ENCODE data around the gene SLA2.

SLA2 gene

DNA sequence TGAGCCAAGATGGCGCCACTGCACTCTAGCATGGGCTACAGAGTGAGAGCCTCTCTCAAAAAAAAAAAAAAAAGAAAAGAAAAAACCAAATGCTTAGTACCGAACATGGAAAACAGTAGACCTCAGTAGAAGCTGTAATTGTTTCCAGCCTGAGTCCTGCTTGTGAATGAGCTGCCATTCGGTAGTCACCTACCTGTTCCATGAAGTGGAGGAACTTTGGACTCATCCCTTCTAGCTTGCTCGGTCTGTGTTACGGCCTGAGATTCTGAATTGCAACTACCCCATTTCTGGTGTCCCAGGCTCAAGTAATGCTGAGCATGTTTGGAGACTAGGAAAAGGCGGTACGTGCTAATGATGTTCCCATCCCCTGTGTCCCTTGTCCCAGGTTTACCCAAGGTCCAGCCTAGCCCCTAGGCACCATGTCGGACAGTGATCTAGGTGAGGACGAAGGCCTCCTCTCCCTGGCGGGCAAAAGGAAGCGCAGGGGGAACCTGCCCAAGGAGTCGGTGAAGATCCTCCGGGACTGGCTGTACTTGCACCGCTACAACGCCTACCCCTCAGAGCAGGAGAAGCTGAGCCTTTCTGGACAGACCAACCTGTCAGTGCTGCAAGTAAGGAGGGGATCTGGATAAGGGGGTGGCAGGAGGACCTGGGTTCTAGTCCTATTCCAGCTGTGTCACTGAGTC lies 67.5 kb downstream of the SLA2 start:
- TF ChIP-seq GATA3 (IDR thresholded peaks at IDR 0.05; ENCODE audit: low read depth, low read length) = no peak

DNA sequence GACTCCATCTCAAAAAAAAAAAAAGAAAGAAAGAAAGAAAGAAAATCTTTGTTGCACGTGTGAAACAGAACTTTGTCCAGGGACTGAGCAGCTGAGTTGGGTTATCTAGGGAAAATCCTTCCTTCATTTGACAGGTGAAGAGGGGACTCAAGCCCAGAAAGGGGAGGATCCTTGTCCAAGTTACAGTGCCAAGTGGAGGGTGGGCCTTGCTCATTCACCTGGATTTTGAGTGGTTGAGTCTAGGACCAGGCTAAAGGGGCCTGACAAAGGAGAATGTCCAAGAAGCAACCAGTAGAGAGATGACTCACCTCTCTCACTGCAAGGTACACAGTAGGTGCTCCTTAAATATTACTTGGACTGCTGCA lies 69.9 kb downstream of the SLA2 start:
- TF ChIP-seq GATA2 (IDR thresholded peaks at IDR 0.05; ENCODE audit: low read depth, low read length) (no peak), GATA3 (IDR thresholded peaks at IDR 0.05; ENCODE audit: low read depth, low read length) (no peak)

DNA sequence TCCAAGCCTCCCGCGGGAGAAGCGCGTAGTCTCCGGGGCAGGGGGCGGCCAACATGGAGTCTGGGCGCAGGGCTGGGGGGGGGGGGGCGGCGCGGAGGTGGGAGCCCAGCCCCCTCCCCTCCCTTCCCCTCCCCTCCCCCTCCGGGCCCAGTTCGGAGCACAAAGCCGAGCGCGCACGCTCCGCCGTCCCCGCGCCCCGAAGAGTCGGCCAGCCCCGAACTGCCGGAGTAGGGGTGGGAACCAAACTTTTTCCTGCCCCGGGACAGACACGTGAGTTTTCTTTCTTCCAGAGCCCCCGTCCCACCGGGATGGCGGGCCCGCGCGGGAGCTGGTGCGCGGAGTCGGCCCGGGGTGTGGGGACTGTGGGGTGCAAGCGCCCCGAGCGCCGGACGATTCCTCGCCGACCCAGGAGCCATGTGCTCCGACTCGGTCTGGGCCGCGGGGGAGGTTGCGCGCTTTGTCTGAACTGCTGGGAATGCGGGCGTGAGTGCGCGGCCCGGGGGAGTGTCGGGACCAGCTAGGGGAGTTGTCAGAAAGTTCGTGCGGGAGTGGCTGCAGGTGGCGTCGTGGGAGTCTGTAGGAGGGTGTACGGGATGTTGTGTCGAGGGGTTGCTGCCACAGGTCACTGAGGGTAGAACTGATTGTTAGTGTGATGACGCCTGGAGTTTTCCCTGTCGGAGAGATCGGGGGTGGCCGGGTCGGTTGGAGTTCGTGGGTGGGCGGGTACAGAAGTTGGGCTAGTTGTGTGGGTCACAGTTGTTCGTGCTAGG lies 71.4 kb downstream of the SLA2 start:
- TF ChIP-seq GATA3 (IDR thresholded peaks at IDR 0.05; ENCODE audit: low read depth, low read length) (no peak), GATA2 (IDR thresholded peaks at IDR 0.05; ENCODE audit: low read depth, low read length) (no peak)

DNA sequence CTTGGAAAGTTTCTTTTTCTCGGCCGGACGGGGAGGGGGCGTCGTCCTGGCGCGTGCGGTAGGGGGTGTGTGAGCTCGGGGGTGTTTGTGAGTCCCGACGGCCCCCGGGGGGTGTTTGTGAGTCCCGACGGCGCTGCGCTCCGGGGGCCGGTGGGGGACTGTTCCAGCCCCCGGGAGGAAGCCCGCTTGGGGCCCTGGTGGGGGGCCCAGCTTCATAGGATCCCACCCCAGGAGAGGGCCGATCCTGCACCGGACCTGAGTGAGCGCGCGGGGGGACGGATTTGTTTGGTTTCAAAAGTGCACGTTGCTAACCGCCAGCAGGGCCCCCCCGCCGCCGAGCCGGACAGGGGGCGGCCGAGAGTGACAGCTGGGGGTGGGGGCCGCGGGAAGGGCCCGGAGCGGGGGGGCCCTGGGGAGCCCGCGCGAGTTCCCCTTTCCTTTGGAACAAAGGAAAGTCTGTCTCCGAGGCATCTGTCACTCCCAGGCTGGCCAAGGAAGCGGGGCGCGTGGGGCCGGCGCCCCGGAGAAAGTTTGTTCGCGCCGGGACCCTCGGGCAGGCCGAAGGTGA lies 72.1 kb downstream of the SLA2 start:
- TF ChIP-seq GATA2 (IDR thresholded peaks at IDR 0.05; ENCODE audit: low read depth, low read length) (no peak), GATA3 (IDR thresholded peaks at IDR 0.05; ENCODE audit: low read depth, low read length) (no peak)

DNA sequence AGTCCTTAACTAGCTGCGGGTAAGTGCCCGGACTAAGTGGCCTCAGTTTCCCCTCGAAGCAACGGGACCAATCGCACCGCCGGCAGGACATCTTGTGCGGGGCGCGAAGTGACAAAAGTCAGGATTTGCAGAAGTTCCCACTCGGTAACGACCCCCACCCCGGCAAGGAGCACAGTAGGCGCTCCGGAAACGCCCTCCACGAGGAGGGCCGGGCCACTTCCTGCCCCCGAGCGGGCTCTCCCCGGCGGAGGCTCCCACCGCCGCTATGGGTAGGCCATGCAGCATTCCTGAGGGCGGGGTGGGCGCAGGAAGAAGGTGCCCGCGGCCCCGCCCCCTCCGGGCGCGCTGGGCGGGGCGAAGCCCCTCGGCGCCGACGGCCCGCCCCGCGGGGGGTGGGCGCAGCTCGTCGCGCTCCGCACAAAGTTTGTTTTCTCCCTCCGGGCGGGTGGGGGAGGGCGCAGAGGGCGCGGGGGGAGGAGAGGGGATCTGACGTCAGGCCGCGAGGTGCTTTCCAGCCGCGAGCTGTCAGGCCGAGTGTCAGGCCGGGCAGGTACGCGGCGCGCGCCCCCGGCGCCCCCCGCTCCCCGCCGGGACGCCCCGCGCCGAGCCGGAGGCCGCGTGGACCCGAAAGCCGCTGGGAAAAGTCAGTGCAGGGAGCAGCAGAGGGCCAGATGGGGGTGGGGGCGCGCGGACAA lies 72.7 kb downstream of the SLA2 start, which contains the start of gene TGIF2:
TSS of gene TGIF2 (plus strand) at position 495 of the 695 bp plus-strand sequence. CDS start 5,178 bp downstream, outside the sequence.
- TF ChIP-seq GATA3 (IDR thresholded peaks at IDR 0.05; ENCODE audit: low read depth, low read length) (no peak), GATA2 (IDR thresholded peaks at IDR 0.05; ENCODE audit: low read depth, low read length) (no peak)

DNA sequence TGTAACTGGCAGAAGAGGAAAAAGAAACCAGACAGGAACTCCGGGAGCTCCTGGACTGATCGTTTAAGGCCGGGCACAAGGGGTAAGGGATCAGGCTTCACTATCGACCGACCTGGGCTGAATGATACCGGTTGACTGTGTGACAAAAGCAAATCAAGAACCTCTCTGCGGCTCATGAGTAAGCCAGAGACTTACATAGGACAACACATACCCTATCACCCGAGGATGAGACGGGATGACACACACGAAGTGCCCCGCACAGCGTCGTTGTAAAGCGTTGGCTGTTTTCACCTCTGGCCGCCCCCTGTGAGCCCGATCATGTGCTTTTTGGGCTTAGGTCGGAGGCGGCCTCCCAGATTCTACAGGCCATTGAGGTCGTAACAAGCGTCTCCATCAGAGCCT lies 73.3 kb downstream of the SLA2 start:
- TF ChIP-seq GATA2 (IDR thresholded peaks at IDR 0.05; ENCODE audit: low read depth, low read length) = no peak
- TF ChIP-seq GATA3 (IDR thresholded peaks at IDR 0.05; ENCODE audit: low read depth, low read length) = no peak

DNA sequence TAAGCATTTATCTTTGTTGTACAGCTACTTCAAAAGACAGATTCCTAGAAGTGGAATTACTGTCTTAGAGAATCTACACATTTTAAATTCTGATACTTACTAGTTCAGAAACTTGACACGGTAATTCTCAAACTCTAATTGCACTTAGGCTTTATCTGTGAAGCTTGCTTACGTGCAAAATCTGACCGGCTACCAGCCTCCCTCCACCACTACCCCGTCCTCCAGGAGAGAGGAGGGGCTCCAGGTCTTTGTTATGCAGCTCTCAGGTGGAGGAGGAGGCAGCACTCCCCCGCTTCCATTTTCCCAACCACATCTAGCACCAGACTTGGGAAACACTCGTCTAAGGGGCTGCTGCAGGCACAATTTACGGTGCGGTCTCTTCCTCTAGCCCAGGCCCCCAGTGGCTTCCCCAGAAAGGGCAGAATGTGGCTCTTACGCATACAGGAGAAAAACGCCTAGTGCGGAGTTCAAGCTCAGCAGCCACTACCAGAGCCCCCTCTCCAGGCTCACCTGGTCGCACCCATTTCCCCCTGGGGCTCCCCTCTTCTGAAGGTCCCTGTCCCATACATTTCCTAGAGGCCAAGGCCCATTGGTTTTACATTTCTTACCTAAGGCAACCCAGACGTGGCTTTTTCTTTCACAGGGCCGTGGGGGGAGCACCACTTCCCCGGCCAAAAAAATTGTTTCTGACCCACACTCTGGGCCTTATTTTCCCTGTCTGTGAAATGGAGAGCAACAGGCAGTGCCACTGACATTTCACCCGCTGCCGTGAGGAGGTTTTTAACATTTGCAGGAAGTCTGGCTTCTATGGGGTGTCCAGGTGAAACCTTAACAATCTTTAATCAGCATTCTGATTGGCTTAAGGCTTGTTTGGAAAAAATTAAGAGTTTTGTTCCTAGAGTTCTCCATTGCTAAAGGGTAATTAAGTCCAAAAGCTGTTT lies 74.2 kb downstream of the SLA2 start:
- TF ChIP-seq GATA3 (IDR thresholded peaks at IDR 0.05; ENCODE audit: low read depth, low read length) = no peak
- TF ChIP-seq GATA2 (IDR thresholded peaks at IDR 0.05; ENCODE audit: low read depth, low read length) = no peak

DNA sequence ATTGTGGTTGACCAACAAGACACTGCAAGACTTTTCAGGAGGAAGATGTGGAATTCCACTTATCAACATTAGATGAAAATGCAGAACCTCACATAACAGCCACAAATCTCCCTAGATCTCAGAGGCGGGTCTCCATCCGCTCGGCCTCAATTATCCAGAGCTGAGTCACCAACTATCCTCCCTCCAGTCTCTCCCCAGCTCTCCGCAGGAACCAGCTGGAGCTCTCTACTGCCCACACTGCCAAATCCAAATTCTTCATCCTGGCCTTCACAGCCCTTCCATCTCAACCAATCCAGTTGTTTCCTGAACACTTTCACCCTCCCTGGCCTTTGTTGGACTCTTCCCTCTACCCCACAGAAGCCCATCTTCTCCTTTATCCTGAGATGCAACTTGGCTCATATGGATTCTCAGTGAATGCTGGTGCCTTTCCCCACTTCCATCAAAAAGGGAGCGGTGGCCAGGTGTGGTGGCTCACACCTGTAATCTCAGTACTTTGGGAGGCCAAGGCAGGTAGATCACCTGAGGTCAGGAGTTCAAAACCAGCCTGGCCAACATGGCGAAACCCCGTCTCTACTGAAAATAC lies 76.1 kb downstream of the SLA2 start:
- TF ChIP-seq GATA2 (IDR thresholded peaks at IDR 0.05; ENCODE audit: low read depth, low read length) (no peak), GATA3 (IDR thresholded peaks at IDR 0.05; ENCODE audit: low read depth, low read length) (no peak)

DNA sequence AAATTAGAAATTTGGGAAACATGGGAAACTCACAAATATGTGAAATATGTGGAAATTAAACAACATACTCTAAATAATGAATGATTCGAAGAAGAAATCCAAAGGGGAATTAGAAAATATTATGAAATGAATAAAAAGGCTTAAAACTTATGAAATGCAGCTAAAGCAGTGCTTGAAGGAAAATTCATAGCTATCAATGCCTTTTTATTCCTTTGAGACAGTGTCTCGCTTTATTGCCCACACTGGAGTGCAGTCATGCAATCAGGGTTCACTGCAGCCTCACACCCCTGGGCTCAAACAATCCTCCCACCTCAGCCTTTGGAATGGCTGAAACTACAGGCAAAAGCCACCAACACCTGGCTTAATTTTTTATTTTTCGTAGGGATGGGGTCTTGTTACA lies 80.5 kb downstream of the SLA2 start:
- TF ChIP-seq GATA3 (IDR thresholded peaks at IDR 0.05; ENCODE audit: low read depth, low read length) = no peak
- TF ChIP-seq GATA2 (IDR thresholded peaks at IDR 0.05; ENCODE audit: low read depth, low read length) = no peak

DNA sequence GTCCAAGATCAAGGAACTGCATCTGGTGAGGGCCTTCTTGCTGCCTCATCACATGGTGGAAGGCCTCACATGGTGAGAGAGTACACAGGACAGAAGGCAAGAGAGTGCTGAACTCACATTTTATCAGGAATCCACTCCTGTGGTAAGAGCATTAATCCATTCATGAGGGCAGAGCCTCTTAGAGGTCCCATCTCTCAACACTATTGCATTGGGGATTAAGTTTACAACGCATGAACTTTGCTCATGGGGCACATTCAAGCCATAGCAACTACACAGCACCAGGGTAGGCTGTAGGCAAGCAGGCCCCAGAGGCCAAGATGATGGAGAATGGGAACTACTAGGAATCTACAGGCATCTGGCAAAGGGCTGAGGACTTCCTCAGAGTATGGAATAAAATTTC lies 82.6 kb downstream of the SLA2 start:
- TF ChIP-seq GATA3 (IDR thresholded peaks at IDR 0.05; ENCODE audit: low read depth, low read length) (no peak), GATA2 (IDR thresholded peaks at IDR 0.05; ENCODE audit: low read depth, low read length) (no peak)

DNA sequence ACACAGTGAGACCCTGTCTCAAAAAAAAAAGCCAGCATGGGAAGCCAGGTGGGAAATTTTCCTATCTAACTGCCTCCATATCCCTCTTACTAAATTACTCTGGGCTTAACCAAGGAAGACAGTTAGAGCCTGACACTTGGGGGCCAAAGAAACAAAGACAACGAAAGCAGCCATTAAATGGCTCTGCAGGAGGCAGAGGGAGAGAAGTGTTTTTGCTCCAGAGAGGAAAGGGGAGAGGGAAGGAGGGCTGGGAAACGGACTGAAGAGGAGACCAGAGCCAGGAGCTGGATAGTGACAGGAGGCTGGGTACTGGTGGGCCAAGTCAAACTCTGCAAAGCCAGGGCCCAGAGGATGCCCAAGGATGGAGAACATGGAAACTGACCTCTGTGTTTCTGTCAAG lies 83.3 kb downstream of the SLA2 start:
- TF ChIP-seq GATA2 (IDR thresholded peaks at IDR 0.05; ENCODE audit: low read depth, low read length) = no peak

Measured in SH-SY5Y (cell line).